Choroid plexus epithelial cell (primary cell): ENCODE results near the gene GOLGA7B.

Source experiments
- DNase-seq: peaks from one replicate; pipeline ENCODE4 v3.0.0-alpha.2; 2010; ENCODE audit warnings: low read depth
- H3K4me3 ChIP-seq: 2 replicates; pipeline ENCODE4 v1.5.1; 2011; ENCODE audit warnings: low read depth, mild to moderate bottlenecking, control low read depth, low read length, moderate library complexity
- TF ChIP-seq, protein P1 (sequence below): conservative IDR thresholded peaks from 2 replicates; pipeline ENCODE4 v1.5.1; 2011; ENCODE audit warnings: low read depth, mild to moderate bottlenecking, control low read depth, inconsistent platforms, low read length, moderate library complexity

Gene GOLGA7B

DNA sequence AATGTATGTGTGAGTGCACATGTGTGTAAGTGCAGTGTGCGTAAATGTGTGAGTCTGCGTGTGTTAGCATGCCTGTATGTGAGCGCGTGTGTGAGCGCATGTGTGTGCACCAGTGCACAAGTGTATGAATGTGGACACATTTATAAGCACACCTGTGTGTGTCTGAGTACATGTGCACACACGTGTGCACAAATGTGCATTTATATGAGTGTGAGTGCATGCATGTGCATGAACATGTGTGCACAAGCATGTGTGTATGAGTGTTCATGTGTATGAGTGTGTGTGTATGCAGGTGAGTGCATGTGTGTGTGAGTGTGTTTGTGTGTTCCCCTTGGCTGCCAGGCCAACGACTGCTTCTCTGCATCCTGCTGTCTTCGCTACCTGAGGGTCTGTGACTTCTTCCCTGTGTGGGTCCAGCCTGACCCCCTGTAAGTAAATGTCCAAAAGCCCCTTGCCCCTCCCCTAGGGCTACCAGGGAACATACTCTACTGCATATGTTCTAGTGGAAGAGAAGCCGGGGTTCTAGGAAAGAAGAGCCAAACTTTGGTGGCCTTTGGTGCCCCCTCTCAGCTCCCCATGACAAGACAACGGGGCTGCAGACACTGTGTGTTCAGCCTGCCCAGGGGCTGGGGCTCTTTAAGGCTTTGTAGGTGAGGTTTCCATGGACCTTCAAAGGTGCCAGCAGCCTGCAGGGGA lies 17.0 kb downstream of the GOLGA7B start:
- DNase-seq = no peak
- TF ChIP-seq, protein P1, sequence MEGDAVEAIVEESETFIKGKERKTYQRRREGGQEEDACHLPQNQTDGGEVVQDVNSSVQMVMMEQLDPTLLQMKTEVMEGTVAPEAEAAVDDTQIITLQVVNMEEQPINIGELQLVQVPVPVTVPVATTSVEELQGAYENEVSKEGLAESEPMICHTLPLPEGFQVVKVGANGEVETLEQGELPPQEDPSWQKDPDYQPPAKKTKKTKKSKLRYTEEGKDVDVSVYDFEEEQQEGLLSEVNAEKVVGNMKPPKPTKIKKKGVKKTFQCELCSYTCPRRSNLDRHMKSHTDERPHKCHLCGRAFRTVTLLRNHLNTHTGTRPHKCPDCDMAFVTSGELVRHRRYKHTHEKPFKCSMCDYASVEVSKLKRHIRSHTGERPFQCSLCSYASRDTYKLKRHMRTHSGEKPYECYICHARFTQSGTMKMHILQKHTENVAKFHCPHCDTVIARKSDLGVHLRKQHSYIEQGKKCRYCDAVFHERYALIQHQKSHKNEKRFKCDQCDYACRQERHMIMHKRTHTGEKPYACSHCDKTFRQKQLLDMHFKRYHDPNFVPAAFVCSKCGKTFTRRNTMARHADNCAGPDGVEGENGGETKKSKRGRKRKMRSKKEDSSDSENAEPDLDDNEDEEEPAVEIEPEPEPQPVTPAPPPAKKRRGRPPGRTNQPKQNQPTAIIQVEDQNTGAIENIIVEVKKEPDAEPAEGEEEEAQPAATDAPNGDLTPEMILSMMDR = no peak
- H3K4me3 ChIP-seq = no peak overlapping the region

DNA sequence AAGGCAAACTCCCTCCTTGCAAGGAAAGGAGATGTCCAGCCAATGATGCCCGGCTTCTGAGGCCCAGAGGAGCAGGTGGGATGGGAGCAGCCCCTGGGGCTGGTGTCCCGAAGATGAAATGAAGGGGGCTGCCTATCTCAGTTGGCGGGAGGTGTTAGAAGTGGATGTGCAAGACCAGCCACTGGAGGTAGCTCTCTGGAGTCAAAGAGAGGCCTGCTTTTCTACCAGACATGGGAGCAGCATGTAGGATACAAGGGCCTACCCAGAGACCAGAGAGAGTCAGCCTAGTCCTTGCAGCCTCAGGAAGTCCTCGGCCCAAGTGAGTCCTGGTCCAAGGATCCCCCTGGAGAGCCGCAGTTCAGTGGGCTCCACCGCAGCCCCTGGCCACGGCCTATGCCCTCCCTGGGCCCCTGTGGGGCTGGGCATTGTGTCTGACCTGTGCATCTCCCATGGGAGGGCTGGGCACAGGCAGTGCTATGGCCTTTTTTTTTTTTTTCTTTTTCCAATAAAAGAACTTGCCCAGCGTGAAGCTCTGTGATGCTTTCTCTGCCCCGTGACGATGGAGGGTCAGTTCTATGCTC lies 17.7 kb downstream of the GOLGA7B start:
- TF ChIP-seq, protein P1 = no peak
- DNase-seq = no peak
- no peak overlapping the region for H3K4me3 ChIP-seq

DNA sequence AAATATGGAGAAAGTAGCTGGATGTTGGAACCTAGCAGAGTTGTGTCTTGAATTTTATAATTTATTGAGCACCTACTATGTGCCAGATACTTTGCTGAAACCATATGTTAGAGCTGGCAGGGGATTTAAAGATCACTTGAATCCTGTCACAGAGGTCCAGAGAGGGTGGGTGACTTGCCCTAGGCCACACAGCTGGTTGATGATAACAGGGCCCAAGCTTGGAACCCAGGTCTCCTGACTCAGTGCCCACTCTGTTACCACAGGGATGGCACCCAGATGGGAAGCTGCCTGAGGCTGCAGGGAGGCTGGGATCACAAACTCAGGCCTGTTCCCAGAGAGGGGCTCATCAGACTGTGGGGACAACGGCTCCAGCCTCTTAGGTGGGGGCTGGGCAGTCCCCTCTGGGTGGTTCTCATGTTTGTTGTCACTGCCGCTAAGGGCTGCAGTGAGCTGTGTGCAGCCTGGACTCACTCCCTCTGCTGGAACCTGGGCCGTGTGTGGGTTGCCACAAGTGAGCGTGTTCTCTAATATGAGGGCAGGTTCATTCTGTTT lies 18.6 kb downstream of the GOLGA7B start:
- no peak for DNase-seq

DNA sequence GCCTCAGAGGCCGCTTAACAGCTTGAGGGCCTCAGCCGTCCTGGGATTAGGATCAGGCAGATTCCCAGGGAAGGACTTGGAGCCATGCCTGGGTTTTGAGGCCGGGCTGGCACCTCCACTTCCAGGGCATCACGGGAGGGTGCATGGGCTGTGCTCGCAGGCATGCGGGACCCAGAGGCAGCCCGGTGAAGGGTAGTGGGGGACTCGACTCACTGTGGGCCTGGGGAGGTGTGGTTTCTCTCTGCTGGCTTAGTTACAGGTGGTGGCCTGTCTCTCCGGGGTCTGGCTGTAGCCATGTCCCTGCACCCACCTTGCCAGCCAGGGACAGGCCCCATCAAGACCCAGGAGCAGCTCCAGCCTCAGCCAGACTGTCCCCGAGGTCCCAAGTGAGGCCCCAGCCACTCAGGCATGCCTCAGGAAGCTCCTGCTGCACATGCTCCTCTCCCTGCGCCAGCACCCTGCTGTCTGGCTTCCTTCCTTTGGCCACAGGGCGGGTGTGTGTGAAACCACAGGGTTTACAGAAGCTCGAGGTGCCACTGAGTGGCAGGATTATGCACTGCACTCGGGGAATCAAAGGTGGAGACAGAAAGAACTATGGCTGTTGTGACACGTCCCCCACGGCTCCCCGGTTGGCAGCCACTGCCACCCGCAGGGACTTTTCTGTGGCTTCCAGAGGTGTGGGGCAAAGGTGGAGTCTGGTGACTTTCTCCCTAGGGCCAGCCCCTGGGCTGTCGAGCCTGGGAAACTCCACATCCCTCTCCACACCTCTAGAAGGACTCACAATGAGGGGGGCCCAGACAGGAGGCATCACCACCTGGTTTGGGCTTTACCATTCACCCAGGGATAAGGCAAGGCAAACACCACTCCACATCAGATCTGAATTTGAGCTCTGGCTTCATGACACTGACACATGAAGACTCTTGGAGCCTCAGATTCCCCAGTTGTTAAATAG lies 19.7 kb downstream of the GOLGA7B start:
- peak; percentile 95 for DNase-seq
- TF ChIP-seq, protein P1 = peak; percentile 89
- H3K4me3 ChIP-seq = no peak overlapping the region

More for the DNA sequence above, 18.6 kb downstream of the GOLGA7B start:
- TF ChIP-seq, protein P1 = peak; percentile 9
- no peak overlapping the region for H3K4me3 ChIP-seq

DNA sequence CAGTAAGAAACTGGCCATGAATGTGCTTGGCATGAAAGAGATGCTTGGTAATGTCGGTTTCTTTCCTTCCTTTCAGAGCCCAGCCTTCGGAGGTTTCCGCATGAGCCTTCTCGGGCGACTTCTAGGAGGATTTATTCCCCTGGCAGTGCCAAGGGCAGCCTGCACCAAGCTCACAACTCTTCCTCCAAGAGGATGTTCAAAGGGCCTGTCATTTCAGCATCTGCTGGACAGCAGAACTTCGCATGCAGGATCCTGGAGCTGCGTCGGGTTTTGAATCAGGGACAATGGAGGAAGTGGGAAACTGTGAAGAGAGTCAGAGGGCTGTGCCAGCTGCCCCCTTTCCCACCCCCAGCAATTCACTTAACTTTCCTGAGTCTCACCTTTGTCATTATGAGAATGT lies 21.3 kb downstream of the GOLGA7B start:
- DNase-seq = no peak
- TF ChIP-seq, protein P1 = no peak
- no peak overlapping the region for H3K4me3 ChIP-seq

DNA sequence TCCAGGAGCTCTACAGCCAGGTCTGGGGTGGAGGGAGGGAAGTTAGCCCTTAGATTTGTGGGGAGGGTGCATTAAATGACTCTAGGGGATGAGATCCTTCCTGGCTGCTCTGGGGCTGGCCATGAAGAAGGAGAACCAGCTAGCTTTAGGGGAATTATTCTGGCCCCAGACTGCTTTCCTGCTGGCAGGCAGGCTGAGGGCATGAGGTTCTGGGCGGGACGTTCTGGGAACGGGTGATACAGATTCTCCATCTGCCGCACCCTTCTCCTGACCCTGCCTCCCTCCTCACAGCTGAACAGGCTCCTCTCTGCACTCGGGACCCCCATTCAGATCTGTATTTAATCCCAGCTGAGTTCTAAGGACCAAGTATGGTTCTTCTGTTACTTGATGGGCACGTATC lies 23.9 kb downstream of the GOLGA7B start:
- TF ChIP-seq, protein P1 = no peak
- DNase-seq = no peak
- no peak overlapping the region for H3K4me3 ChIP-seq
